HG03280 (cell line): ENCODE results near the gene ZBED1.
"Not testable (repeated sequence)": the region's sequence is repeated elsewhere in the genome, so short reads cannot be mapped to it uniquely, and the experiment has no call there.

ENCODE experiments used
- ATAC-seq: cut with Tn5 transposase; IDR thresholded peaks from one replicate; pipeline ENCODE4 v1.9.1; 2021; ENCODE audit warnings: mild to moderate bottlenecking, moderate library complexity; ENCODE audit not compliant: unreplicated experiment

ZBED1 gene

DNA sequence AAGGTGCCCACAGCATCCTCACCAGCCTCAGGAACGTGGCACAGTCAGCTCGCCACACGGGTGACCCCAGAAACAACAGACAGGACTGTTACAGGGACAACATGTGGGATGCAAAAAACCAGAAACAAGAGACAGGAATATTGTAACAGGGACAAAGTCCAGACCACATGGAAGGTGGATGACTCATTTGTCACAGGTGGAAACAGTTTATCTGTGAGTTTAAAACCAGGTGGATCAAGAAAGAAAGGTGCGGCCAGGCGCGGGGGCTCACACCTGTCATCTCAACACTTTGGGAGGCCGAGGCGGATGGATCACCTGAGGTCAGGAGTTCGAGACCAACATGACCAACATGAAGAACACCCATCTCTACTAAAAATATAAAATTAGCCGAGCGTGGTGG lies 23.5 kb downstream of the ZBED1 start:
- ATAC-seq, result not testable (repeated sequence)

DNA sequence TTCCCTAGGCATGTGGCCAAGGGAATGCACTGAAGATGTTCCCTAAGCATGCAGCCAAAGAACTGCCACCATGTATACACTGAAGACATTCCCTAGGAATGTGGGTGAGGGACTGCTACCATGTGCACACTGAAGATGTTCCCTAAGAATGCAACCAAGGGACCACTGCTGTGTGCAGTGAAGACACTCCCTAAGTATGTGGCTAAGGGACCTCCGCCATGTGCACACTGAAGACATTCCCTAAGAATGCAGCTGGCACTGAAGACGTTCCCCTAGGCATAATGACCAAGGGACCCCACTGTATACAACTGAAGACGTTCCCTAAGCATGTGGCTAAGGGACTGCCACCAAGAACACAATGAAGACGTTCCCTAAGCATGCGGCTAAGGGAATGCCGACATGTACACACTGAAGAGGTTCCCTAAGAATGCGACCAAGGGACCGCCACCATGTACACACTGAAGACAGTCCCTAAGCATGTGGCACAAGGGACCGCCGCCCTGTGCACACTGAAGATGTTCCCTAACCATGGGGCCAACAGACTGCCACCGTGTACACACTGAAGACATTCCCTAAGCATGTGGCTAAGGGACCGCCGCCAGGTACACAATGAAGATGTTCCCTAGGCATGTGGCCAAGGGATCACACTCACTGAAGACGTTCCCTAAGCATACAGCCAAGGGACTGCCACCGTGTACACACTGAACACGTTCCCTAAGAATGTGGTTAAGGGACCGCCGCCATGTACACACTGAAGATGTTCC lies 25.6 kb downstream of the ZBED1 start:
- no peak for ATAC-seq

GRCh38 chrX:2474280-2474962 lies 26.4 kb downstream of the ZBED1 start:
- no peak for ATAC-seq

GRCh38 chrX:2473064-2473463 lies 27.7 kb downstream of the ZBED1 start:
- ATAC-seq, result not testable (repeated sequence)

DNA sequence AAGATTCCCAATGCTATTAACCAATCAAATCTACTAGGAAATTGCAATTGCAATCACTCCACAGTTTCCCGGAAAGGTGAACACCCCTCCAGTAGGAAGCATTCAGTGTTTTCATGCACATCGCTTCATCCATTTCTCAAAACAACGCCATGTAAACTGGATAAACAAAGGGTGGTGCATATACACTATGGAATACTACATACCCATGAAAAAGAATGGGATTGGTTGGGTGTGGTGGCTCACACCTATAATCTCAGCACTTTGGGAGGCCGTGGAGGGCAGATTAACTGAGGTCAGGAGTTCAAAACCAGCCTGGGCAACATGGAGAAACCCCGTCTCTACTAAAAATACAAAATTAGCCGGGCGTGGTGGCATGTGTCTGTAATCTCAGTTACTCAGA lies 29.1 kb downstream of the ZBED1 start:
- ATAC-seq, result no peak

DNA sequence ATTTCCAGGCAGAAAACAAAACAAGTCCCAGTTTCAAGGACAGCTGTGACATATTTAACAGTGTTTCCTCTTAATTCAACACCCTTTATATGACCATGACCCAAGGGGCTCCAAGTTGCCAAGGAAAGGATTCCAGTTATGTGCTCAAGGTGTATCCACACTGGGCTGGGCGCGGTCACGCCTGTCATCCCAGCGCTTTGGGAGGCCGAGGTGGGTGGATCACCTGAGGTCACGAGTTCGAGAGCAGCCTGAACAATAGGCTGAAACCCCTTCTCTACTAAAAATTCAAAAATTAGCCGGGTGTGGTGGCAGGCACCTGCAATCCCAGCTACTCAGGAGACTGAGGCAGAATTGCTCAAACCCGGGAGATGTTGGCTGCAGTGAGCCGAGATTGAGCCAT lies 29.6 kb downstream of the ZBED1 start:
- not testable (repeated sequence) for ATAC-seq

DNA sequence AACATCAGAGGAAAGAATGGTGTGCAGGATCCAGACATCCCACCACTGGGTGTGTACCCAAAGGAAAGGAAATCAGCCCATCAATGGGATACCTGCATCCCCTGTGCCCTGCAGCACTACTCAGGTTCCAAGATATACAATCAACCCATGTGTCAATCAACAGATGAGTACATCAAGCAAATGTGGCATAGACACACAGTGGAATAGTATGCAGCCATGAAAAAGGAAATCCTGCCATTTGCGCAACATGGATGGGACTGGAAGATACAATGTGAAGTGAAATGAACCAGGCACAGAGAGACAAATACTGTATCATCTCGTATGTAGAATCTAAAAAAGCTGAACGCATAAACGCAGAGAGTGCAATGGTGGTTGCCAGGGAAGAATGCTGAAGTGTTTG lies 30.9 kb downstream of the ZBED1 start:
- not testable (repeated sequence) for ATAC-seq

- no peak for ATAC-seq
Observed at GRCh38 chrX:2469196-2469685, 31.5 kb downstream of the ZBED1 start.

- ATAC-seq, result no peak
Observed at GRCh38 chrX:2468261-2469195, 32.2 kb downstream of the ZBED1 start.

GRCh38 chrX:2466876-2467656 lies 33.7 kb downstream of the ZBED1 start:
- no peak for ATAC-seq

DNA sequence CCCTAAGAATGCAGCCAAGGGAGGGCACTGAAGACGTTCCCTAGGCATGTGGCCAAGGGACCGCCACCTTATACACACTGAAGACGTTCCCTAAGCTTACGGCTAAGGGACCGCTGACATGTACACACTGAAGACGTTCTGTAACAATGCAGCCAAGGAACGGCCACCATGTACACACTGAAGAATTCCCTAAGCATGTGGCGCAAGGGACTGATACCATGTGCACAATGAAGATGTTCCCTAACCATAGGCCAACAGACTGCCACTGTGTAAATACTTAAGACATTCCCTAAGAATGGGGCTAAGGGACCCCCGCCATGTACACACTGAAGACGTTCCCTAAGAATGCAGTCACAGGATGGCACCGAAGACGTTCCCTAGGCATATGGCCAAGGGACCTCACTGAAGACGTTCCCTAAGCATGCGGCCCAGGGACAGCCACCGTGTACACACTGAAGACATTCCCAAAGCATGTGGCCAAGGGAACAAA lies 36.1 kb downstream of the ZBED1 start:
- no peak for ATAC-seq

DNA sequence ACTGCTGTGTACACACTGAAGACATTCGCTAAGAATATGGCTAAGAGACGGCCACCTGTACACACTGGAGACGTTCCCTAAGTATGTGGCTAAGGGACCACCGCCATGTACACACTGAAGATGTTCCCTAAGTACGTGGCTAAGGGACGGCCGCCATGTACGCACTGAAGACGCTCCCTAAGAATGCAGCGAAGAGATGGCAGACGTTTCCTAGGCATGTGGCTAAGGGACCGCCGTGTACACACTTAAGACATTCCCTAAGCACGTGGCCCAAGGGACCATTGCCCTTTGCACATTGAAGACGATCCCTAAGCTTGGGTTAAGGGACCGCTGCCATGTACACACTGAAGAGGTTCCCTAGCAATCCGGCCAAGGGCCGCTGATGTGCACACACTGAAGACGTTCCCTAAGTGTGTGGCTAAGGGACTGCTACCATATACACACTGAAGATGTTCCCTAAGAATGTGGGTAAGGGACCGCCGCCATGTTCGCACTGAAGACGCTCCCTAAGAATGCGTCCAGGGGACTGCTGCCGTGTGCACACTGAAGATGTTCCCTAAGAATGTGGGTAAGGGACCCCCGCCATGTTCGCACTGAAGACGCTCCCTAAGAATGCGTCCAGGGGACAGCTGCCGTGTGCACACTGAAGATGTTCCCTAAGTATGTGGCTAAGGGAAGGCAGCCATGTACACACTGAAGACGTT lies 36.7 kb downstream of the ZBED1 start:
- ATAC-seq, result no peak

- not testable (repeated sequence) for ATAC-seq
Observed at GRCh38 chrX:2463481-2463880, 37.3 kb downstream of the ZBED1 start.

DNA sequence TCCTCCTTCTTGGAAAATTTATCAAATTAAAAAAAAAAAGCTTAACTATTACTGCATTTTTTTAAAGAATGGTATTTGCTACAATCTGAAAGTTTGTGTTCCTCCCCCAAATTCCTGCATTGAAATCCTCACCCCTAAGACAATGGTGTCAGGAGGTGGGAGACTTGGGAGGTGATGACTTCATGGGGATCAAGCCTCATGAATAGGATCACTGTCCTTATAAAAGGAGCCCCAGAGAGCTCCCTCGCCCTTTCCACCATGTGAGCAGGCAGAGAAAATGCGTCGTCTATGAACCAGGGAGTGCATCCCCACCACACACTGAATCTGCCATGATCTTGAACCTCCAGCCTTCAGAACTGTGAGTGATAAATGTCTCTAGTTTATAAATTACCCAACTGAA lies 38.0 kb downstream of the ZBED1 start:
- no peak for ATAC-seq

DNA sequence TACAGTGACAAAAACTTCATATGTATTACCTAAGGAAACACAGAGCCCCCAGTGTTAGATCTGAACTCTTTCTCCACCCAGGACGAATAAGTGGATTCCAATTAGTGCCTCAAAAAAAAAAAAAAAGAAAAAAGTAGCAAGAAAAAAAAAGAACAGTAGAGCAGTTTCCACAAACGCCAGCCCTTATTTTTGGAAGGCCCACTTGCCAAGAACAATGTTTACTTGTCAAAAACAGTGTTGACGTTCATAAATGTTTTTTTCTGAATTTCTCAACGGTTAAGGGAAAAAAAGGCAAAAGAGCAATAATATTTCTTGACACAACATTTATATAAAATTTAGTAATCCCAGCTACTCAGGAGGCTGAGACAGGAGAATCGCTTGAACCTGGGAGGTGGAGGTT lies 38.7 kb downstream of the ZBED1 start:
- ATAC-seq, result no peak

- ATAC-seq, result no peak
Observed at GRCh38 chrX:2461711-2462016, 39.1 kb downstream of the ZBED1 start.

DNA sequence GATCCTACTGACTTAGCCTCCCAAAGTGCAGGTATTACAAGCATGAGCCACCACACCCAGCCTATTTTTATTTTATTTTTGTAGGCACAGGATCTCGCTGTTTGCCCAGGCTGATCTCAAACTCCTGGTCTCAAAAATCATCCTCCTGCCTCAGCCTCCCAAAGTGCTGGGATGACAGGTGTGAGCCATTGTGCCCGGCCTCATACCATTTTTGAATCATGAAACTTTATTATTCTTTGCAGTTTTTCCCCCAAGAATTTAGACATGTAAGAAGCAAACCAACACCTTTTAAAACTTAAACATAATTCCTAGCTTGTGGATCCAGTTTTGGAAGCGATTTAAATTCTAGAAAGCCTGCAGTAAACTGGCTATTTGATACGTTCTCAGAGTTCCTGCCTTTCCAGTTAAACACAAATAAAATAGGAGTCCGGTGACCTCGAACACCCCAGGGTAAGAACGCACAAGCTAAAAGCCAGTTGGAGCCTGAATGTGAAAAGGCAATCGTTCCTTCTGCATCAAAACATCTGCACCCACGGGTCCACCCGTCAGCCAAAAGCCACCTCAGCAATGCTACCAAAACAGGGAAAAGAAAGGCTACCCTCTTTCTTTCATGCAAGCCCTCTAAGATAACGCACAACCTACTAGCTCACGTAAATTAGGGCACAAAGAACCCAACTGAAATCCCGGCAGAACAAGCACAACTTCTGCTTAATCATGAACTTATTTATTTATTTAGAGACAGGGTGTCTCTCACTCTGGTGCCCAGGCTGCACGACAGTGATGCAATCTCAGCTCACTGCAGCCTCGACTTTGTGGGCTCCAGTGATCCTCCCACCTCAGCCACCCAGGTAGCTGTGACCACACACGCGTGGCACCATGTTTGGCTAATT lies 39.7 kb downstream of the ZBED1 start:
- ATAC-seq, result not testable (repeated sequence)

DNA sequence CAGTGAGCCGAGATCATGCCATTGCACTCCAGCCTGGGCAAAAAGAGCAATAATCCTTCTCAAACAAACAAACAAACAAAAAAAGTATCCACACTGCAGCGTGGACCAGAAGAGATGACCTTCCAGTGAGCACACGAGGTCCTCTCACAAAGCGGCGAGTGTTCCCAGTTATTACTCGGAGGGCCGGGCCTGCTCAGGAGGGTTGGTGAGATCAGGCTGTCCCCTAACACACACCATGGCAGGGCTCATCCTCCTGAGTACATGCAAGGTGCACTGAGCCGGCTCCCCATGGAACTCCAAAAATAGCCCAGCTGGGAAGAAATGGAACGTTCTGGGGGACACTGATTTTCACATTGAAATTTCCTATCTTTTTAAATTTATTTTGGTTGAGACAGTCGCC lies 40.7 kb downstream of the ZBED1 start:
- not testable (repeated sequence) for ATAC-seq

- ATAC-seq, result no peak
Observed at GRCh38 chrX:2458309-2458708, 42.5 kb downstream of the ZBED1 start.
